HepG2 (cell line): ENCODE measurements around the gene CST8. TPM values are rescaled to one million over a fixed set of nuclear protein-coding genes. Genes with fewer than 3 reads are reported as not detected.
A peak's percentile ranks its signal among the peaks of the same experiment; 100 is the strongest.

ENCODE experiments used
- ASH2L ChIP-seq: fragments of 300-600, 200-600 bp; sonication (generic); IDR thresholded peaks from 2 replicates; pipeline ENCODE4 v1.7.0; 2017; ENCODE audit warnings: low read depth, mild to moderate bottlenecking, moderate library complexity, mixed read lengths, low read length; ENCODE audit not compliant: insufficient read length
- E2F5 ChIP-seq: sonication (generic); formaldehyde crosslinking; conservative IDR thresholded peaks from 2 replicates; pipeline ENCODE4 v1.4.0; 2020; ENCODE audit warnings: missing genetic modification reagents
- EED ChIP-seq: sonication (generic); formaldehyde crosslinking; IDR thresholded peaks from 2 replicates; pipeline ENCODE4 v1.5.0; 2020; ENCODE audit warnings: mild to moderate bottlenecking, missing genetic modification reagents
- FOSL2 ChIP-seq: sonication (generic); formaldehyde crosslinking; IDR thresholded peaks from 2 replicates; pipeline ENCODE4 v1.4.0; 2020; ENCODE audit warnings: missing genetic modification reagents
- FOXC1 ChIP-seq: sonication (generic); formaldehyde crosslinking; IDR thresholded peaks from 2 replicates; pipeline ENCODE4 v1.8.0; 2022; ENCODE audit warnings: mild to moderate bottlenecking, missing genetic modification reagents, borderline replicate concordance
- GRHL1 ChIP-seq: sonication (generic); formaldehyde crosslinking; conservative IDR thresholded peaks from 2 replicates; pipeline ENCODE4 v1.8.0; 2022; ENCODE audit warnings: missing genetic modification reagents
- HHEX ChIP-seq: IDR thresholded peaks from 2 replicates; pipeline ENCODE4 v1.6.1; 2016; ENCODE audit warnings: control low read depth
- HMG20B ChIP-seq: conservative IDR thresholded peaks from 2 replicates; pipeline ENCODE4 v1.6.1; 2016; ENCODE audit warnings: missing genetic modification reagents, missing compliant biosample characterization
- HNF4A ChIP-seq: sonication (generic); formaldehyde crosslinking; IDR thresholded peaks from 2 replicates; pipeline ENCODE4 v1.4.0; 2020; ENCODE audit warnings: missing genetic modification reagents
- KLF13 ChIP-seq: sonication (generic); formaldehyde crosslinking; IDR thresholded peaks from 2 replicates; pipeline ENCODE4 v1.4.0; 2020; ENCODE audit warnings: mild to moderate bottlenecking, missing genetic modification reagents
- MAZ ChIP-seq, 2 experiments: sonication (generic) in 1 of 2; formaldehyde crosslinking in 1 of 2; IDR thresholded peaks; 2 replicates each; pipeline versions ENCODE4 v1.5.0 to v1.6.1; 2012 to 2020; ENCODE audit warnings: low read depth in 2 of 2, mild to moderate bottlenecking in 2 of 2, borderline replicate concordance in 1 of 2, improper control_type of control experiment in 1 of 2, low read length in 1 of 2, missing genetic modification reagents in 1 of 2, moderate library complexity in 1 of 2
- NR2F6 ChIP-seq, 2 experiments: IDR thresholded peaks; 2 replicates each; pipeline ENCODE4 v1.6.1; 2016; ENCODE audit warnings: antibody characterized with exemption in 1 of 2, mild to moderate bottlenecking in 1 of 2
- RERE ChIP-seq: IDR thresholded peaks from 2 replicates; pipeline ENCODE4 v1.6.1; 2016; ENCODE audit warnings: low read depth, missing genetic modification reagents, missing compliant biosample characterization
- RFX3 ChIP-seq: IDR thresholded peaks from 2 replicates; pipeline ENCODE4 v1.6.1; 2016; ENCODE audit warnings: missing biosample characterization, missing genetic modification reagents
- ZGPAT ChIP-seq: IDR thresholded peaks from 2 replicates; pipeline ENCODE4 v1.6.1; 2016; ENCODE audit warnings: mild to moderate bottlenecking
- ZKSCAN8 ChIP-seq: IDR thresholded peaks from 2 replicates; pipeline ENCODE4 v1.6.1; 2016; ENCODE audit warnings: borderline replicate concordance, missing genetic modification reagents, missing compliant biosample characterization
- ZNF225 ChIP-seq: sonication (generic); formaldehyde crosslinking; IDR thresholded peaks from 2 replicates; pipeline ENCODE4 v1.4.0; 2020; ENCODE audit warnings: mild to moderate bottlenecking, missing genetic modification reagents
- ZNF550 ChIP-seq: sonication (generic); formaldehyde crosslinking; IDR thresholded peaks from 2 replicates; pipeline ENCODE4 v1.4.0; 2020; ENCODE audit warnings: mild to moderate bottlenecking, missing genetic modification reagents, borderline replicate concordance
- ZNF589 ChIP-seq: sonication (generic); formaldehyde crosslinking; conservative IDR thresholded peaks from 2 replicates; pipeline ENCODE4 v1.8.0; 2022; ENCODE audit warnings: mild to moderate bottlenecking, moderate library complexity, missing genetic modification reagents
- ZNF781 ChIP-seq: sonication (generic); formaldehyde crosslinking; IDR thresholded peaks from 2 replicates; pipeline ENCODE4 v1.5.1; 2020; ENCODE audit warnings: borderline replicate concordance, mild to moderate bottlenecking, missing genetic modification reagents; ENCODE audit errors: not compliant biosample characterization
- polyA plus RNA-seq, 8 experiments: library from polyadenylated mRNA; depleted of rRNA in 3 of 8; stranded (reverse) in 7 of 8; unstranded in 1 of 8; fragments of >200 nt; fragmentation: Illumina TruSeq in 4 of 8; extraction: Trizol in 4 of 8; gene quantifications; 2 replicates each; pipeline versions ENCODE4 v1.2.1 to v1.2.3, GENCODE V29; 2011 to 2016; ENCODE audit warnings: low read depth in 4 of 8, missing spikeins in 1 of 8, mixed read lengths in 1 of 8; ENCODE audit not compliant: insufficient read depth in 1 of 8
- total RNA-seq, 5 experiments: library from RNA; depleted of rRNA; stranded (reverse); fragments of >200 nt; fragmentation: Illumina TruSeq; extraction: Trizol; gene quantifications; 2 replicates each; pipeline ENCODE4 v1.2.3, GENCODE V29; 2016; ENCODE audit warnings: low read depth in 1 of 5

CST8 gene
- total and polyA plus RNA-seq, 2 of the 13 experiments (the other 11 are each of a cell fraction or from before 2014, with no cell fraction given) = not detected

GRCh38 chr20:23509247-23509913 is 18.5 kb downstream of the CST8 start (continued):
- TF ChIP-seq ZGPAT = peak; percentile 26; the same call in 1 of the 2 replicates
- no peak for TF ChIP-seq GRHL1 (CRISPR knock-in tag)
- TF ChIP-seq KLF13 (CRISPR knock-in tag) = no peak
- peak; percentile 63; the same call in 1 of the 2 replicates for TF ChIP-seq NR2F6 (IDR thresholded peaks at IDR 0.05)
- TF ChIP-seq NR2F6 (CRISPR knock-in tag; IDR thresholded peaks at IDR 0.05) = peak; percentile 84
- no peak for TF ChIP-seq ZNF781 (CRISPR knock-in tag)
- TF ChIP-seq E2F5 (CRISPR knock-in tag) = no peak
- no peak for TF ChIP-seq EED (CRISPR knock-in tag)
- no peak for TF ChIP-seq FOXC1 (CRISPR knock-in tag)
- no peak for TF ChIP-seq ZNF589 (CRISPR knock-in tag)
- no peak for TF ChIP-seq ZNF225 (CRISPR knock-in tag)
- TF ChIP-seq HHEX (CRISPR knock-in tag) = no peak
- no peak for TF ChIP-seq HMG20B (CRISPR knock-in tag)
- no peak for TF ChIP-seq ZKSCAN8 (CRISPR knock-in tag)
- no peak for TF ChIP-seq RERE (CRISPR knock-in tag)
- TF ChIP-seq ZNF550 = no peak
- TF ChIP-seq RFX3 (CRISPR knock-in tag) = no peak
- TF ChIP-seq FOSL2 (CRISPR knock-in tag) = peak; percentile 10; the same call in 1 of the 2 replicates
- TF ChIP-seq MAZ (IDR thresholded peaks at IDR 0.05; ENCODE audit: borderline replicate concordance, low read depth, low read length) = no peak
- TF ChIP-seq MAZ (CRISPR knock-in tag; IDR thresholded peaks at IDR 0.05; ENCODE audit: low read depth) = peak; percentile 36; the same call in 1 of the 2 replicates
- no peak for TF ChIP-seq ASH2L
- TF ChIP-seq HNF4A = no peak
